ENCODE results near the gene TLCD2. TPM values are rescaled to one million over a fixed set of nuclear protein-coding genes. Genes with fewer than 3 reads are reported as not detected.

The TLCD2 gene
- total and polyA plus RNA-seq, 9 of the 15 experiments (the other 6 are each of a cell fraction or from before 2014, with no cell fraction given) = 0.10 to 0.89 (median 0.58) TPM

DNA sequence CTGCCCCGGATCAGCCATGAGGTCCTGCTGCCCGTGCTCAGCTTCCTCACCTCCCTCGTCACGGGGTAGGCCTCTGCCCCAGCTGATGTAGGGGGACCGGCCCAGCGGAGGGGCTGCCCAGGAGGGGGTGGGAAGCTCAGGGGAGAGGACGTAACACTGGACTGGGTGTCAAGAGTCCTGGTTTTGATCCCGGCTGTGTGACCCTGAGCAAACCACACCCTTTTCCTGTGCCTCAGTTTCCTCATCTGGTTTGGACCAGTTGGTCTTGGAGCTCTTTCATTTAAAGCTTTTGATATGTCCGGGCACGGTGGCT lies 21.0 kb upstream of the TLCD2 start:
- BruUV-seq (replicated peaks) = no TSS peak
- FAIRE-seq = no peak
- CTCF ChIA-PET (ENCODE audit: low intra/inter-chr PET ratio) = no interaction called here
- Histone ChIP-seq H4K20me1 (replicated peaks; ENCODE audit: control insufficient read depth, insufficient read depth, low read length) (no peaks in the 10 kb centered on the region), H3K9me1 (ENCODE audit: control insufficient read depth, insufficient read depth, low read length) (no peaks in the 10 kb centered on the region), H3K9me3 (replicated peaks; ENCODE audit: control insufficient read depth, insufficient read depth, low read depth, low read length) (no peaks in the 10 kb centered on the region), H3K27ac (ENCODE audit: extremely low read depth, low read depth, low read length) (peak overlapping the region; percentile 97), H3K27me3 (ENCODE audit: control insufficient read depth in 2 of 2, insufficient read depth in 2 of 2, low read length in 2 of 2) (no peaks in the 10 kb centered on the region), H2AFZ (ENCODE audit: low read depth, low read length) (peak overlapping the region; percentile 89), H3K79me2 (ENCODE audit: control insufficient read depth, insufficient read depth, low read length) (peaks cover 4% of the 10 kb centered on the region; the same call in 1 of the 3 replicates), H3K4me3 (no peak overlapping the region), H3K9ac (ENCODE audit: insufficient read depth in 1 of 2, low read depth in 2 of 2, low read length in 2 of 2) (peak overlapping the region; percentile 89 to 91), H3K4me2 (ENCODE audit: insufficient read depth, low read length) (peak overlapping the region; percentile 72), H3K36me3 (ENCODE audit: control insufficient read depth, insufficient read depth, low read length) (peaks cover 17% of the 10 kb centered on the region; the same call in 1 of the 3 replicates), H3K4me1 (replicated peaks in 1 of 2; ENCODE audit: control insufficient read depth in 2 of 2, insufficient read depth in 2 of 2, low read length in 2 of 2) (peaks cover 23 to 77% of the 10 kb centered on the region in 2 experiments)
- in situ Hi-C loops (cut with MboI) (loop anchor here (5.0 kb wide), 1 partner anchor 36 kb away; no protein-coding TSS in a partner anchor), intact Hi-C loops (cut with micrococcal nuclease) (no loop called here)
- POLR2A ChIA-PET = interaction anchor here (0.6 to 1.2 kb wide), 4 partner anchors 10 to 64 kb away, joined by 3 to 8 read pairs (median 4); no protein-coding TSS in a partner anchor
- WGBS (ENCODE audit: insufficient coverage, low coverage, missing lambda C conversion rate) = 28% methylated on average over 10 of the region's 10 CpGs
- ATAC-seq = no peak
- DNase-seq (ENCODE audit: extremely low read depth in 1 of 4, low spot score in 3 of 4) = no peak
- TF ChIP-seq ZNF668 (CRISPR knock-in tag; IDR thresholded peaks at IDR 0.05) (no peak), CEBPG (CRISPR knock-in tag; IDR thresholded peaks at IDR 0.05) (no peak), CEBPG (tag; conservative IDR thresholded peaks at IDR 0.05 in 1 of 2, IDR thresholded peaks at IDR 0.05 in 1 of 2) (no peak), MAZ (CRISPR knock-in tag; conservative IDR thresholded peaks at IDR 0.05 in 1 of 2, IDR thresholded peaks at IDR 0.05 in 1 of 2) (peak in 1 of 2 experiments; percentile 11; a peak in 1 of 4 replicates), ETV5 (CRISPR knock-in tag; IDR thresholded peaks at IDR 0.05; ENCODE audit: low read depth) (no peak), MTA2 (IDR thresholded peaks at IDR 0.05; ENCODE audit: low read depth) (no peak), SLC30A9 (CRISPR knock-in tag; IDR thresholded peaks at IDR 0.05) (no peak), ZBTB34 (CRISPR knock-in tag; IDR thresholded peaks at IDR 0.05) (no peak), POLR2AphosphoS5 (IDR thresholded peaks at IDR 0.05; ENCODE audit: control insufficient read depth, insufficient read depth, low read depth, low read length) (no peak), CTBP1 (IDR thresholded peaks at IDR 0.05; ENCODE audit: borderline replicate concordance) (no peak), BHLHE40 (IDR thresholded peaks at IDR 0.05; ENCODE audit: low read length) (0 out of 2 replicates have a peak, but pooled peaks have one; percentile 12), MTA1 (IDR thresholded peaks at IDR 0.05; ENCODE audit: borderline replicate concordance) (no peak), ZNF140 (CRISPR knock-in tag; IDR thresholded peaks at IDR 0.05) (no peak), DNMT1 (IDR thresholded peaks at IDR 0.05) (no peak), EWSR1 (IDR thresholded peaks at IDR 0.05; ENCODE audit: borderline replicate concordance, low read depth, partially characterized antibody) (no peak), MTA3 (IDR thresholded peaks at IDR 0.05; ENCODE audit: borderline replicate concordance) (0 out of 2 replicates have a peak, but pooled peaks have one; percentile 9), NCOR1 (IDR thresholded peaks at IDR 0.05) (no peak), DPF2 (IDR thresholded peaks at IDR 0.05) (no peak), ZNF121 (CRISPR knock-in tag; conservative IDR thresholded peaks at IDR 0.05) (no peak), HNRNPH1 (optimal IDR thresholded peaks at IDR 0.05; ENCODE audit: low read depth, low read length) (no peak)
- TF ChIP-seq, protein P1, sequence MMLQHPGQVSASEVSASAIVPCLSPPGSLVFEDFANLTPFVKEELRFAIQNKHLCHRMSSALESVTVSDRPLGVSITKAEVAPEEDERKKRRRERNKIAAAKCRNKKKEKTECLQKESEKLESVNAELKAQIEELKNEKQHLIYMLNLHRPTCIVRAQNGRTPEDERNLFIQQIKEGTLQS (IDR thresholded peaks at IDR 0.05) = no peak
- TF ChIP-seq, protein P1 (CRISPR knock-in tag; conservative IDR thresholded peaks at IDR 0.05) = no peak
- TF ChIP-seq, protein P2, sequence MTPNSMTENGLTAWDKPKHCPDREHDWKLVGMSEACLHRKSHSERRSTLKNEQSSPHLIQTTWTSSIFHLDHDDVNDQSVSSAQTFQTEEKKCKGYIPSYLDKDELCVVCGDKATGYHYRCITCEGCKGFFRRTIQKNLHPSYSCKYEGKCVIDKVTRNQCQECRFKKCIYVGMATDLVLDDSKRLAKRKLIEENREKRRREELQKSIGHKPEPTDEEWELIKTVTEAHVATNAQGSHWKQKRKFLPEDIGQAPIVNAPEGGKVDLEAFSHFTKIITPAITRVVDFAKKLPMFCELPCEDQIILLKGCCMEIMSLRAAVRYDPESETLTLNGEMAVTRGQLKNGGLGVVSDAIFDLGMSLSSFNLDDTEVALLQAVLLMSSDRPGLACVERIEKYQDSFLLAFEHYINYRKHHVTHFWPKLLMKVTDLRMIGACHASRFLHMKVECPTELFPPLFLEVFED (CRISPR knock-in tag; conservative IDR thresholded peaks at IDR 0.05) = no peak
